Mucosa of rectum (tissue), 2 donors: ENCODE results near the gene UGT1A1.

Experiments used
- H3K27ac ChIP-seq, 2 donors: one replicate each; pipeline ENCODE4 v1.7.0; 2013; ENCODE audit warnings: inconsistent platforms in 2 of 2, low read depth in 2 of 2, low read length in 2 of 2
- H3K27me3 ChIP-seq, 2 donors: one replicate each; pipeline ENCODE4 v1.7.0; 2013; ENCODE audit warnings: low read length in 2 of 2; ENCODE audit not compliant: control insufficient read depth in 2 of 2, insufficient read depth in 2 of 2
- H3K36me3 ChIP-seq, 2 donors: one replicate each; pipeline ENCODE4 v1.7.0; 2013; ENCODE audit warnings: low read length in 2 of 2; ENCODE audit not compliant: control insufficient read depth in 2 of 2, insufficient read depth in 2 of 2
- H3K4me1 ChIP-seq, 2 donors: one replicate each; pipeline ENCODE4 v1.7.0; 2013; ENCODE audit warnings: low read length in 2 of 2, mild to moderate bottlenecking in 1 of 2; ENCODE audit not compliant: control insufficient read depth in 2 of 2, insufficient read depth in 2 of 2
- H3K4me3 ChIP-seq, 2 donors: one replicate each; pipeline ENCODE4 v1.7.0; 2013; ENCODE audit warnings: low read length in 2 of 2
- H3K9ac ChIP-seq, 2 donors: one replicate each; pipeline ENCODE4 v1.7.0; 2013; ENCODE audit warnings: low read length in 2 of 2, low read depth in 1 of 2, mild to moderate bottlenecking in 1 of 2
- H3K9me3 ChIP-seq, 2 donors: one replicate each; pipeline ENCODE4 v1.7.0; 2013; ENCODE audit warnings: low read length in 2 of 2; ENCODE audit not compliant: control insufficient read depth in 2 of 2
- donor health status: healthy.
- donor health status: Normal muscosa, but diverticular disease.

Gene UGT1A1

DNA sequence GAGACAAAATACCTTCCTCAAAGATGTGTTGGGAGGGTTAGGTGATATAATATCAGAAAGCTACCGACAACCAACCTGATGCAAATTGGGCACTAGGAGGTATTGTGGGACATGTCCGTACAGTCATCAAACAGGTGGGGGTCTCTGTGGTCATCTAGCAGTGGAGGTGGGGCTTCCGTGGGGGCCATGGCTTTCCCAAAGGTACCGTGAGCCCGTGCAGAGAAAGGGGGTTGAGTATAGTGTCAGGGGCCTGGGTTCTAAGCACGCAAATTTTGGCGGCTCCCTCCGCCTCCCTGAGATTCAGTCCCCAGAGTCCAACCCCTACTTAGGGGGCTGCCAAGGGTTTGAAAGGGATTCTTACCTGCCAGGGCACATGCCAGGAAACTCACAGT, 61.6 kb downstream of the UGT1A1 start:
- Histone ChIP-seq H3K9me3 (no peaks in the 10 kb centered on the region), H3K27me3 (no peaks in the 10 kb centered on the region), H3K4me3 (no peak overlapping the region), H3K9ac (no peak overlapping the region), H3K36me3 (no peaks in the 10 kb centered on the region), H3K4me1 (no peaks in the 10 kb centered on the region), H3K27ac (no peak overlapping the region)

DNA sequence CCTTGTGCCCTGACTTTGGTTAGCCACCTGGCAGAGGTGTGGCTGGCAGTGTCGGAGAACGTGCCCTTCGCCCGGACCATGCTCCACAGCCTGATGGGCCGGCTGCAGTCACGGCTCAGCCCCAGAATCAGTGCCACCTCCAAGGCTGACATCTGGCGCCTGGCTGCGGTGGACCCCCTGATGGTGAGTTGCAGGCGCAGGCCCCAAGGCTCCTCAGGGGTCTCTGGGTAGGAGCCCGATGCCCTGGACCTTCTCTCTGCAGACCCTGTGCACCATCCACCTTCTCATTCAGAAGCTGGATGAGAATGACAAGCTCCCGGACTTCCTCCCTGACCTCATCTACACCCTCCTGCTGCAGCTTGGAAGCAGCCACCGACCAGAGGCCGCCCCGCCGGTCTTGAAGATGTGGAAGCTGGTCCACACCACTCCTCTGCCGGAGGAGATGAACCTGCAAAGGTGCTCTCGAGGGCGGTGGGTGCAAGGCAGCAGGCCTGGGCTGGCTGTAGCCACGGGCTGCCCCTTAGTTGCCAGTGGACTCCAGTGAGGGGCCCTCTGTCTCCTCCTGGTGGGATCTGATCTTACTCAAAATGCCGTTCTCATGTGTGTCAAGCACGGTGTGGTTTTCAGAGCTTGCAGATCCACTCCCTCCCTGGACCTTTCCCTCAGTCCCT, 62.2 kb downstream of the UGT1A1 start:
- H3K36me3 ChIP-seq, result no peaks in the 10 kb centered on the region

More for the DNA sequence above, 62.2 kb downstream of the UGT1A1 start:
- H3K27ac ChIP-seq, result no peak overlapping the region
- no peaks in the 10 kb centered on the region for H3K27me3 ChIP-seq
- no peak overlapping the region for H3K4me3 ChIP-seq
- no peaks in the 10 kb centered on the region for H3K9me3 ChIP-seq
- no peak overlapping the region for H3K9ac ChIP-seq
- no peaks in the 10 kb centered on the region for H3K4me1 ChIP-seq
